ENCODE data around the gene ZIC5.
"Not testable (repeated sequence)": the region's sequence is repeated elsewhere in the genome, so short reads cannot be mapped to it uniquely, and the experiment has no call there.

ZIC5 gene

GRCh38 chr13:99959540-99960230 is 11.9 kb downstream of the ZIC5 start:
- FAIRE-seq, result no peak

- FAIRE-seq, result no peak
Observed at GRCh38 chr13:99959127-99959539, 12.4 kb downstream of the ZIC5 start.

GRCh38 chr13:99958406-99959126 is 13.0 kb downstream of the ZIC5 start:
- no peak for FAIRE-seq

GRCh38 chr13:99956473-99957349 is 14.9 kb downstream of the ZIC5 start:
- no peak for FAIRE-seq

- FAIRE-seq, result no peak
Observed at GRCh38 chr13:99955747-99956472, 15.7 kb downstream of the ZIC5 start.

GRCh38 chr13:99955107-99955746 is 16.3 kb downstream of the ZIC5 start:
- FAIRE-seq, result no peak

GRCh38 chr13:99953138-99953755 is 18.3 kb downstream of the ZIC5 start:
- FAIRE-seq, result no peak

- FAIRE-seq, result not testable (repeated sequence)
Observed at GRCh38 chr13:99951666-99952065, 19.9 kb downstream of the ZIC5 start.

GRCh38 chr13:99949679-99950413 is 21.7 kb downstream of the ZIC5 start:
- no peak for FAIRE-seq

- FAIRE-seq, result no peak
Observed at GRCh38 chr13:99948907-99949678, 22.5 kb downstream of the ZIC5 start.

GRCh38 chr13:99948411-99948810 is 23.2 kb downstream of the ZIC5 start:
- FAIRE-seq, result no peak

- FAIRE-seq, result no peak
Observed at GRCh38 chr13:99947666-99948065, 23.9 kb downstream of the ZIC5 start.

- FAIRE-seq, result not testable (repeated sequence)
Observed at GRCh38 chr13:99945515-99945914, 26.1 kb downstream of the ZIC5 start.

- FAIRE-seq, result no peak
Observed at GRCh38 chr13:99944606-99945005, 27.0 kb downstream of the ZIC5 start.

- no peak for FAIRE-seq
Observed at GRCh38 chr13:99944102-99944501, 27.5 kb downstream of the ZIC5 start.

GRCh38 chr13:99941911-99942310 is 29.7 kb downstream of the ZIC5 start:
- no peak for FAIRE-seq

- no peak for FAIRE-seq
Observed at GRCh38 chr13:99941086-99941485, 30.5 kb downstream of the ZIC5 start.

- no peak for FAIRE-seq
Observed at GRCh38 chr13:99938635-99939034, 32.9 kb downstream of the ZIC5 start.

GRCh38 chr13:99935772-99936171 is 35.8 kb downstream of the ZIC5 start:
- FAIRE-seq, result no peak

GRCh38 chr13:99932912-99933311 is 38.7 kb downstream of the ZIC5 start:
- no peak for FAIRE-seq

All from colon (tissue), 2 donors.